OCI-LY7 (cell line): ENCODE results near the gene ST6GALNAC5. TPM values are rescaled to one million over a fixed set of nuclear protein-coding genes. Genes with fewer than 3 reads are reported as not detected.

ENCODE experiments used
- BruUV-seq: library from RNA; stranded (reverse); fragments of 400-500 nt; replicated peaks from 2 replicates; lab custom pipeline; 2021; lab: Mats Ljungman, UMichigan
- CTCF ChIA-PET: fragments of 300-600 bp; sonication (Branson Sonifier 250); formaldehyde crosslinking; loops from one replicate; lab custom pipeline; 2022; ENCODE audit warnings: antibody characterized with exemption; ENCODE audit not compliant: unreplicated experiment; lab: Charles Lee
- POLR2A ChIA-PET: fragments of 300-600 bp; sonication (Branson Sonifier 250); formaldehyde crosslinking; loops from one replicate; lab custom pipeline; 2022; ENCODE audit warnings: antibody characterized with exemption; lab: Charles Lee
- DNase-seq: peaks from one replicate; pipeline ENCODE4 v3.0.0-alpha.2; 2015; ENCODE audit warnings: low spot score
- H2AFZ ChIP-seq: fragments of 200-600 bp; sonication (generic), shearing (Covaris generic); 2 replicates; pipeline ENCODE4 v1.6.1; 2014; ENCODE audit warnings: mild to moderate bottlenecking, antibody characterized with exemption, low read length, moderate library complexity
- H3K27ac ChIP-seq: fragments of 200-600 bp; sonication (generic); 2 replicates; pipeline ENCODE4 v1.5.1; 2014; ENCODE audit warnings: mixed run types, low read depth, mild to moderate bottlenecking, moderate library complexity, low read length, inconsistent platforms; ENCODE audit not compliant: poor library complexity, severe bottlenecking
- H3K36me3 ChIP-seq: fragments of 200-600 bp; sonication (generic); 2 replicates; pipeline ENCODE4 v1.6.1; 2014; ENCODE audit warnings: mild to moderate bottlenecking, antibody characterized with exemption, low read length, moderate library complexity, mixed read lengths; ENCODE audit not compliant: insufficient read depth
- H3K4me1 ChIP-seq: fragments of 200-600 bp; sonication (generic); 2 replicates; pipeline ENCODE4 v1.5.1; 2014; ENCODE audit warnings: mild to moderate bottlenecking, low read length; ENCODE audit not compliant: insufficient read depth, poor library complexity, severe bottlenecking
- H3K4me2 ChIP-seq: fragments of 200-600 bp; sonication (generic); 2 replicates; pipeline ENCODE4 v1.6.1; 2014; ENCODE audit warnings: mild to moderate bottlenecking, low read length
- H3K4me3 ChIP-seq: fragments of 200-600 bp; sonication (generic); 2 replicates; pipeline ENCODE4 v1.5.1; 2014; ENCODE audit warnings: mild to moderate bottlenecking, low read depth, low read length; ENCODE audit not compliant: poor library complexity, severe bottlenecking
- H3K79me2 ChIP-seq: fragments of 200-600 bp; sonication (generic); 2 replicates; pipeline ENCODE4 v1.6.1; 2016; ENCODE audit warnings: low read depth, mild to moderate bottlenecking, low read length, moderate library complexity, mixed read lengths; ENCODE audit not compliant: insufficient read depth
- H3K9me2 ChIP-seq: fragments of 200-600 bp; sonication (generic); 2 replicates; pipeline ENCODE4 v1.6.1; 2016; ENCODE audit warnings: mild to moderate bottlenecking, low read length, mixed read lengths; ENCODE audit not compliant: insufficient read depth
- H3K9me3 ChIP-seq: fragments of 200-600 bp; sonication (generic); 2 replicates; pipeline ENCODE4 v1.6.1; 2014; ENCODE audit warnings: mild to moderate bottlenecking, mixed run types, low read length, mixed read lengths
- H4K20me1 ChIP-seq: fragments of 200-600 bp; sonication (generic); 2 replicates; pipeline ENCODE4 v1.6.1; 2014; ENCODE audit warnings: mild to moderate bottlenecking, antibody characterized with exemption, low read length, moderate library complexity, mixed read lengths; ENCODE audit not compliant: insufficient read depth
- EZH2phosphoT487 ChIP-seq: fragments of 200-600 bp; sonication (generic); IDR thresholded peaks from 2 replicates; pipeline ENCODE4 v1.6.1; 2018; ENCODE audit warnings: low read depth, borderline replicate concordance, mild to moderate bottlenecking, mixed run types, antibody characterized with exemption, low read length, moderate library complexity, mixed read lengths
- intact Hi-C: fragments of 100-400 bp; cut with micrococcal nuclease; formaldehyde crosslinking; loops from one replicate; pipeline ENCODE4 v1.10.0; 2022; ENCODE audit not compliant: unreplicated experiment
- total RNA-seq, 2 experiments: library from RNA; depleted of rRNA in 1 of 2; stranded (reverse); fragments of >200 nt in 1 of 2; shearing (Covaris generic) in 1 of 2; gene quantifications; 2 replicates each; pipeline ENCODE4 v1.2.3, GENCODE V29; 2014 to 2022
- TF ChIP-seq, protein P1 (sequence below): fragments of 200-600 bp; sonication (generic); conservative IDR thresholded peaks from 2 replicates; pipeline ENCODE4 v1.5.1; 2014; ENCODE audit warnings: mild to moderate bottlenecking, antibody characterized with exemption, low read length, moderate library complexity, mixed read lengths

Gene ST6GALNAC5
- total RNA-seq, 2 experiments from 2014 or later: not detected

DNA sequence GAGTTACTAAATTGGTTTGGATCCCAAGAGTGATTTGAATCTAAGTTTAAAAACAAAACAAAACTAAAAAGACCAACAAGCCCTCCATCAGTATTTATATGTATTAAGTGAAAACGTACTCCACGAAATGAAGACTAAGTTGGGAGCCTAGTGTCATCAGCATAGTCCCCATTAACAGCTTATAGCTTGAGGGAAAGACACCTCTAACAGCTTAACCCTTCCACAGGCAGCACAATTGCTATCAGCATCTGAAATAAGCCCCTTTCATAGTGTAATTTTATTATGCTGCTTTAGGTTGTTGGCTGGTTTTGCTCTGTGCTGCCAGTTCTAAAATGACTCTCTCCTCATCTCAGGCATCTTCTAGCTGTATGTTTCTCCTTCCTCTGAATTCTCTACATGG lies 25.8 kb upstream of the ST6GALNAC5 start:
- Histone ChIP-seq H3K4me2 (no peak overlapping the region), H4K20me1 (no peaks in the 10 kb centered on the region), H3K36me3 (no peaks in the 10 kb centered on the region), H2AFZ (no peak overlapping the region), H3K4me1 (no peaks in the 10 kb centered on the region), H3K4me3 (no peak overlapping the region), H3K79me2 (no peaks in the 10 kb centered on the region), H3K27ac (no peak overlapping the region), H3K9me3 (no peaks in the 10 kb centered on the region), H3K9me2 (no peaks in the 10 kb centered on the region)
- intact Hi-C loops: no loop called here
- no peak for TF ChIP-seq EZH2phosphoT487
- TF ChIP-seq, protein P1, sequence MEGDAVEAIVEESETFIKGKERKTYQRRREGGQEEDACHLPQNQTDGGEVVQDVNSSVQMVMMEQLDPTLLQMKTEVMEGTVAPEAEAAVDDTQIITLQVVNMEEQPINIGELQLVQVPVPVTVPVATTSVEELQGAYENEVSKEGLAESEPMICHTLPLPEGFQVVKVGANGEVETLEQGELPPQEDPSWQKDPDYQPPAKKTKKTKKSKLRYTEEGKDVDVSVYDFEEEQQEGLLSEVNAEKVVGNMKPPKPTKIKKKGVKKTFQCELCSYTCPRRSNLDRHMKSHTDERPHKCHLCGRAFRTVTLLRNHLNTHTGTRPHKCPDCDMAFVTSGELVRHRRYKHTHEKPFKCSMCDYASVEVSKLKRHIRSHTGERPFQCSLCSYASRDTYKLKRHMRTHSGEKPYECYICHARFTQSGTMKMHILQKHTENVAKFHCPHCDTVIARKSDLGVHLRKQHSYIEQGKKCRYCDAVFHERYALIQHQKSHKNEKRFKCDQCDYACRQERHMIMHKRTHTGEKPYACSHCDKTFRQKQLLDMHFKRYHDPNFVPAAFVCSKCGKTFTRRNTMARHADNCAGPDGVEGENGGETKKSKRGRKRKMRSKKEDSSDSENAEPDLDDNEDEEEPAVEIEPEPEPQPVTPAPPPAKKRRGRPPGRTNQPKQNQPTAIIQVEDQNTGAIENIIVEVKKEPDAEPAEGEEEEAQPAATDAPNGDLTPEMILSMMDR: no peak
- no TSS peak for BruUV-seq
- ChIA-PET POLR2A (no interaction called here), CTCF (no interaction called here)
- DNase-seq: no peak

DNA sequence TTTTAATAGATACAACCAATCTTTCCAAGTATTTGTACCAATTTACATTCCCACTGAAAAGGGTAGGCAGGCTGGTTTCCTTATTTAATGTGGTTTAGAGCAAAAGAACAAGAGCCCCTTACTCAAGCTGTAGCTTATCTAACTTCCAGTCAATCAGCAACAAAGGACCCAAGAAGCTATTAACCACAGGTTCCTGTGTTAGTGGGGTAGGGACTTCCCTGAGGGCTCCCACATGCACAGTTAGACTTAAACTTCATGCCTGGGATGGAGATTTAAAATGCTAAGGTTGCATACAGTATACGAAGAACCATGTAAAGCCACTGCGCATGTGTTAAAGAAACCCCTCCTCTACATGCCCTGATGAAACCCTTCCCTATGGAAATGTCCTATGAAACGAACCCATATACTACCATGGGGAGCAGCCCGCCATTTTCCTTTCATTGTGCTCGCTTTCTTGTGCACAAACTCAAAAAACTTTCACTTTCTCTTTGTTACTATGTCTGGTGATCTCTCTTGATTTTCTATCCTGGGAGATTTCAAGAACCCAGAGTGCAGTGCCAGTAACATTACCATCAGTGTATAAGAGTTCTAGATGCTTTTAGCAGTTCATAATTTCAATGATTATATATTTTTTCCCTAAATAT lies 23.3 kb upstream of the ST6GALNAC5 start:
- no peak overlapping the region for H3K27ac ChIP-seq
- no peaks in the 10 kb centered on the region for H4K20me1 ChIP-seq
- H3K36me3 ChIP-seq: no peaks in the 10 kb centered on the region
- no peak overlapping the region for H3K4me2 ChIP-seq
- H3K9me3 ChIP-seq: no peaks in the 10 kb centered on the region
- no peaks in the 10 kb centered on the region for H3K4me1 ChIP-seq
- H3K4me3 ChIP-seq: no peak overlapping the region
- no peak for TF ChIP-seq EZH2phosphoT487
- TF ChIP-seq, protein P1: no peak
- intact Hi-C loops: no loop called here
- BruUV-seq: no TSS peak
- POLR2A ChIA-PET: no interaction called here
- H3K79me2 ChIP-seq: no peaks in the 10 kb centered on the region
- no peaks in the 10 kb centered on the region for H3K9me2 ChIP-seq
- no peak for DNase-seq
- CTCF ChIA-PET: no interaction called here
- H2AFZ ChIP-seq: no peak overlapping the region

DNA sequence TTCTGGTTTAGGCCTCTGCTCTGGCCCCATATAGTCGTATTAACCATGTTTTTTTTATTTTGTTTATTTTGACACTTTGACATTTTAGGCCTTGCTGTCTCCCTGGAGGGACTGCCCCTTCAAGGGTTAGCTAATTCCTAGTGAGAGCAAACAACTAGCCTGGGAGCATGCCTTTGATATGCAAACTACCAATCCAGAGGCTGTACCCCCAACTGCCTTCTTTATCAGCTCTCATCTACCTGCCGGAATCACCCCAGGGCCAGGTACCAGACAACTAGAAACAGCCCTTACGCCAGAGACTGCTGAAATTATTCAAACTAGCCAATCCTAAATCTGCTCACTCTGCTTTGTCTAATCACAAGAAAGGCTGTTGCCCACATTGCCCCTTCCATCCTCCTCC lies 13.0 kb upstream of the ST6GALNAC5 start:
- Histone ChIP-seq H3K36me3 (no peaks in the 10 kb centered on the region), H3K9me3 (no peaks in the 10 kb centered on the region), H3K4me3 (no peak overlapping the region), H3K4me2 (no peak overlapping the region), H3K79me2 (no peaks in the 10 kb centered on the region), H3K27ac (no peak overlapping the region), H3K9me2 (no peaks in the 10 kb centered on the region), H4K20me1 (no peaks in the 10 kb centered on the region), H2AFZ (no peak overlapping the region), H3K4me1 (no peaks in the 10 kb centered on the region)
- TF ChIP-seq EZH2phosphoT487: no peak
- TF ChIP-seq, protein P1: no peak
- intact Hi-C loops: no loop called here
- no peak for DNase-seq
- BruUV-seq: no TSS peak
- POLR2A ChIA-PET: no interaction called here
- CTCF ChIA-PET: no interaction called here
